AG04449 (cell line): ENCODE data around the gene PTGER3.

Source experiments
- CTCF ChIA-PET: fragments of 350-600 bp; formaldehyde crosslinking; extraction: SDS; loops from one replicate; lab custom pipeline; 2021; ENCODE audit warnings: antibody characterized with exemption; lab: Yijun Ruan, JAX
- POLR2A ChIA-PET: fragments of 400-600, 350-600 bp; formaldehyde crosslinking; extraction: SDS; loops from one replicate; lab custom pipeline; 2020; ENCODE audit warnings: antibody characterized with exemption, inconsistent platforms; lab: Yijun Ruan, JAX
- DNase-seq: peaks from one replicate; pipeline ENCODE4 v3.0.0-alpha.2; 2010; ENCODE audit warnings: low read depth, low spot score
- H3K4me3 ChIP-seq: 2 replicates; pipeline ENCODE4 v1.5.1; 2011; ENCODE audit warnings: low read depth, mild to moderate bottlenecking, control low read depth, low read length
- TF ChIP-seq, protein P1 (sequence below): IDR thresholded peaks from one replicate; pipeline ENCODE4 v1.5.1; 2011; ENCODE audit warnings: mild to moderate bottlenecking, moderate library complexity, low read length, control low read depth, inconsistent platforms; ENCODE audit not compliant: insufficient read depth; ENCODE audit errors: missing control alignments

Gene PTGER3

DNA sequence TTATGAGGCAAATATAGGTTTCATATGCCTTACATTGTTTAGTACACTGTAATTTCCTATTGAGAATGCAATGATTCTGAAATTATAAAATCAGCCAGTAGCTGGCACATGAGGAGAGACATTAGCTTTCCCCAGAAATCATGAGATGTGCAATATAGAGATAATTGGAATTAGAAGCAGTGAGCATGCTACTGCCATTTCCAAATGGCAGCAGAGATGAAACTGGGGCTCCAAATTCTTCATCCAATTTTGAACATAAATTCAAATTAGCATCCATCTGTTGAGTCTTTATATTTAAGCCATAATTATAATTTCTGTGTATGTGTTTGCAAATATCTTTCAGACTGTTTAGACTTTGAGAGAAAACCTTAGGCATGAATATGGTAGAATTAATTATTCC lies 28.8 kb downstream of the PTGER3 start:
- POLR2A ChIA-PET, result no interaction called here

DNA sequence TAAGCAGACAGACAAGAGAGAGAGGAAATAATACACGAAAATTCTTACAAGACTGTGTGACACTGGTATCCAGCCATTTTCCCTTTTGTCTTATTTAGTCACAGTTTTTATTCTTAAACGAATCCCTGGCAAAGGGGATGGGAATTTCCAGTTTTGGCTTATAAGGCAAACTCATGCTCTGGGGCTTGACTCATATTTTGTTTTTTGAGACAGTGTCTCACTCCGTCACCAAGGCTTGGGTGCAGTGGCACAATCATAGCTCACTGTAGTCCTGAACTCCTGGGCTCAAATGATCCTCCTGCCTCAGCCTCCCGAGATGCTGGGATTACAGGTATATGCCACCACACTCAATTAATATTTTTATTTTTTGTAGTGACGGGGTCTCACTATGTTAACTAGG lies 31.9 kb downstream of the PTGER3 start:
- CTCF ChIA-PET, result no interaction called here
- POLR2A ChIA-PET, result no interaction called here
- TF ChIP-seq, protein P1, sequence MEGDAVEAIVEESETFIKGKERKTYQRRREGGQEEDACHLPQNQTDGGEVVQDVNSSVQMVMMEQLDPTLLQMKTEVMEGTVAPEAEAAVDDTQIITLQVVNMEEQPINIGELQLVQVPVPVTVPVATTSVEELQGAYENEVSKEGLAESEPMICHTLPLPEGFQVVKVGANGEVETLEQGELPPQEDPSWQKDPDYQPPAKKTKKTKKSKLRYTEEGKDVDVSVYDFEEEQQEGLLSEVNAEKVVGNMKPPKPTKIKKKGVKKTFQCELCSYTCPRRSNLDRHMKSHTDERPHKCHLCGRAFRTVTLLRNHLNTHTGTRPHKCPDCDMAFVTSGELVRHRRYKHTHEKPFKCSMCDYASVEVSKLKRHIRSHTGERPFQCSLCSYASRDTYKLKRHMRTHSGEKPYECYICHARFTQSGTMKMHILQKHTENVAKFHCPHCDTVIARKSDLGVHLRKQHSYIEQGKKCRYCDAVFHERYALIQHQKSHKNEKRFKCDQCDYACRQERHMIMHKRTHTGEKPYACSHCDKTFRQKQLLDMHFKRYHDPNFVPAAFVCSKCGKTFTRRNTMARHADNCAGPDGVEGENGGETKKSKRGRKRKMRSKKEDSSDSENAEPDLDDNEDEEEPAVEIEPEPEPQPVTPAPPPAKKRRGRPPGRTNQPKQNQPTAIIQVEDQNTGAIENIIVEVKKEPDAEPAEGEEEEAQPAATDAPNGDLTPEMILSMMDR, result no peak
- DNase-seq, result no peak
- H3K4me3 ChIP-seq, result no peak overlapping the region

More for the DNA sequence above, 28.8 kb downstream of the PTGER3 start:
- TF ChIP-seq, protein P1, result no peak
- no peak overlapping the region for H3K4me3 ChIP-seq
- CTCF ChIA-PET, result no interaction called here
- no peak for DNase-seq

DNA sequence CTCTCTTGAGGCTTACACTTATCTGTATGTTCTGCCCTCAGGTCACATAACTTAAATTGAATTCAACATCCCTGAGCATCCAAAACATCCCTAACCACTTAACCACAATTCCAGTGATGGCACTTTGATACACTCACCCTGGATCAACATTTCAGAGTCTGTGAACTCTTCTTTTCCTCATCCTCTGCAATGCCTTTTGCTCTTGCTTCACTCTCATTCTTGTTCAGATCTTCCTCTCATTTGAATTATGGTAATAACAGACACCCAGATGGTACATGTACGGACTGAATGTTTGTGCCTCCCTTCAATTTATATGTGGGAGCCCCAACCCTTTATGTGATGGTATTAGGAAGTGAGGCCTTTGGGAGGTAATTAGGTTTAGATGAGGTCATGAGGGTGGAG lies 33.4 kb downstream of the PTGER3 start:
- POLR2A ChIA-PET, result no interaction called here
- no peak overlapping the region for H3K4me3 ChIP-seq
- no peak for DNase-seq
- CTCF ChIA-PET, result no interaction called here
- TF ChIP-seq, protein P1, result no peak

DNA sequence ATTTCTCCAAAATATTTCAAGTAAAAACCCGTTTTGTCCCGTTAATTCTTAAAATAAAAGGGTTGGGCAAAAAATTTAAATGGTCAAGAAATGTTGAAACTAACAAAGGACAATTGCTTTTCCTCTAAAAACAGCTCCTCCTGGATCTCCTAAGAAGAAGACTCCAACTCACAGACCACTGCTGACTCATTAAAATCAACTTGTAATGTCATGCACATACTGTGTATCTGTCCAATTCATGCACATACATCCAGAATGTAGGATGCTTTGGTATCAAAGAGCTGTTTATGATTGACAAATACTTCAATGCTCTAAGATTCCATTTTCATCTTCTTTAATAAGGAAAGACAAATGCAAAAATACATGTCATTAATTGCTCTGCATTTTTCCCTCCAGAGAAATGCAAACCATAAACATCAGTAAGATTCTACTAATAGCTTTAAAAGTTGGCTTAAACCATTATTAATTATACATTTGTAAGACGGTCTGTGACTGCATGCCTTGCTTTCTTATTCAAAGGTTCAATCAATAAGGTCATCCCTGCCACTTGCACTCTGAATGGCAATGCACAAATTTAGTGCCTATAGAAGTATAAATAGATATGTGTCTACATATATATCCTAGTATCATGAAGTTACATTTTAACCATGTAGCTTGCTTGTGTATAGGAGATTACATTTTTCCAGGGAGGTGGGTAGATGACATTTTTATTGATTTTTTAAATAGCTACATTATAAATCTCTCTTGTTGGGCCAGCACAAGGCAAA lies 44.7 kb downstream of the PTGER3 start:
- TF ChIP-seq, protein P1, result no peak
- ChIA-PET CTCF (no interaction called here), POLR2A (no interaction called here)
- DNase-seq, result no peak
- H3K4me3 ChIP-seq, result no peak overlapping the region

DNA sequence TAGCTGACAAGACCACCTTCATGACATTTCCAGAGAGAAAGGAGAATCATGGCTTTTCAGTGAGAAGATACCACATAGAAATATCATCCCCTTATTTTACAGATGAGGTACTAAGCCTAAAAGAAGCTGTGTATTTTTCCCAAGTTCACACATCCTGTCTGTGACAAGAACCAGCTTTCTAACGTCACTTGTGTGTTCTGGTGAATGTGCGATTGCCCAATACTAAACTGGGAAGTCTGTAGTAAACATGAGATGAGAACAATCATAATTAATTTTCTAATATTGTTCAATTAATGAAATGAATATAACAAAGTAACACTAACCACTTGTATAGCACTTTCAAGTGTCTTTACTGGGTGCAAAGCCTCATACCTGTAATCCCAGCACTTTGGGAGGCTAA lies 46.0 kb downstream of the PTGER3 start:
- CTCF ChIA-PET, result no interaction called here
- no peak for DNase-seq
- H3K4me3 ChIP-seq, result no peak overlapping the region
- TF ChIP-seq, protein P1, result no peak
- POLR2A ChIA-PET, result no interaction called here

DNA sequence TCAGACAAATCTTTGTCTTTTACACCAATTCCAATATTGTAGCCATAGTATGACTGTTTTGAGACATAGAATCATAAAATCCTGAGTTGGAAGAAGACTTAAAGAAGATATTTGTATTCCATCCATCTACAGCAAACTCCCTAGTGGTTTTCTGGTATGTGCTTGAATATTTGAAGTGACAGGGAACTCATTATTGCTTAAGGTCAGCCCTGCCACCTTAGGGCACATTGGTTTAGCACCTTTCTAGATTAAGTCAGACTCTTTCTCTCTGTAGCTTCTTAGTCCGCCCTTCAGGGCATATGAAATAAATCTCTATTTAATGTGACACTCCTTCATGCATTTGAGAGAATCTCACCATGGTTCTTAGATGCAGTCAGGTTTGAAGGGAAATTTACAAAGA lies 49.8 kb downstream of the PTGER3 start:
- H3K4me3 ChIP-seq, result no peak overlapping the region
- ChIA-PET POLR2A (no interaction called here), CTCF (no interaction called here)
- DNase-seq, result no peak
- TF ChIP-seq, protein P1, result no peak
